Osteoblast (primary cell): ENCODE measurements around the gene SUGCT. TPM values are rescaled to one million over a fixed set of nuclear protein-coding genes. Genes with fewer than 3 reads are reported as not detected.

Source experiments
- DNase-seq: peaks from one replicate; pipeline ENCODE4 v3.0.0; 2011; ENCODE audit warnings: low spot score, mixed read lengths; ENCODE audit not compliant: insufficient read length; ENCODE audit errors: missing footprints
- H2AFZ ChIP-seq: 2 replicates; pipeline ENCODE4 v1.6.0; 2011; ENCODE audit warnings: mild to moderate bottlenecking, low read length
- H3K27ac ChIP-seq: 2 replicates; pipeline ENCODE4 v1.5.1; 2011; ENCODE audit warnings: mild to moderate bottlenecking, low read depth, low read length, moderate library complexity
- H3K27me3 ChIP-seq: 2 replicates; pipeline ENCODE4 v1.6.0; 2012; ENCODE audit warnings: mild to moderate bottlenecking, control low read depth, inconsistent platforms, low read length, moderate library complexity; ENCODE audit not compliant: insufficient read depth
- H3K36me3 ChIP-seq: 2 replicates; pipeline ENCODE4 v1.5.1; 2011; ENCODE audit warnings: mild to moderate bottlenecking, low read length, control low read depth, moderate library complexity; ENCODE audit not compliant: insufficient read depth
- H3K4me1 ChIP-seq: 2 replicates; pipeline ENCODE4 v1.5.1; 2011; ENCODE audit warnings: mild to moderate bottlenecking, low read length, control low read depth, moderate library complexity; ENCODE audit not compliant: insufficient read depth
- H3K4me2 ChIP-seq: 2 replicates; pipeline ENCODE4 v1.6.0; 2011; ENCODE audit warnings: mild to moderate bottlenecking, low read length; ENCODE audit not compliant: insufficient read depth
- H3K4me3 ChIP-seq: fragments of 200-600 bp; sonication (generic); 3 replicates; pipeline ENCODE4 v1.5.1; 2012; ENCODE audit warnings: mild to moderate bottlenecking, low read length, inconsistent platforms; ENCODE audit not compliant: insufficient read depth
- H3K79me2 ChIP-seq: 2 replicates; pipeline ENCODE4 v1.6.0; 2012; ENCODE audit warnings: mild to moderate bottlenecking, low read length, control low read depth, inconsistent platforms; ENCODE audit not compliant: insufficient read depth
- H3K9me3 ChIP-seq: 2 replicates; pipeline ENCODE4 v1.5.1; 2011; ENCODE audit warnings: low read depth, low read length, control low read depth
- H4K20me1 ChIP-seq: 2 replicates; pipeline ENCODE4 v1.6.0; 2012; ENCODE audit warnings: mild to moderate bottlenecking, low read length, control low read depth; ENCODE audit not compliant: insufficient read depth
- total RNA-seq: library from RNA; depleted of rRNA; stranded (reverse); fragments of >200 nt; gene quantifications from 2 replicates; pipeline ENCODE4 v1.2.3, GENCODE V29; 2012
- TF ChIP-seq, protein P1 (sequence below): IDR thresholded peaks from 2 replicates; pipeline ENCODE4 v1.5.1; 2011; ENCODE audit warnings: mild to moderate bottlenecking, low read depth, low read length, moderate library complexity; ENCODE audit errors: extremely low read depth

Gene SUGCT
- total RNA-seq, 1 donor = 21.7 TPM

DNA sequence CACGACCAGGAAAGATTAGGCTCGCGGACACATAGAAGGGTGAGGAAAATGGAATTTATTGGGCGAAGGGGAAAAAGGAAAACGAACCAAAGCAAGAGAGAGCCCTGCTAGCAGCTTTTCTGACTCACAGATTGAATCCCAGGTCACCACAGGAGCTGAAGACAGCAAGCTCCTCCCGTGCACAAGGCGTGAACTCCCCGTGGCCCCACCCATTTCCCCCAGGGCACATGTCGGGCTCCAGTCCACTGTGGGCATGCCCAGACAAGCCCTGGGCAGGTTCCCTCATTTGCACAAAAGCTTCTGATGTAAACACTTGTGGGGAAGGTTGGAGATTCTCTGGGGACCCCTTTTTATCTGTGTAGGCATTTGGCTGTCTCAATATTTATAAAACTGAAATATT lies 582.4 kb downstream of the SUGCT start:
- DNase-seq = peak; percentile 10
- peak overlapping the region; percentile 64 for H3K27ac ChIP-seq
- no peaks in the 10 kb centered on the region for H3K36me3 ChIP-seq
- no peaks in the 10 kb centered on the region for H3K9me3 ChIP-seq
- H3K4me3 ChIP-seq = peak overlapping the region; percentile 22
- H4K20me1 ChIP-seq = no peaks in the 10 kb centered on the region
- peak overlapping the region; percentile 73 for H3K4me2 ChIP-seq
- no peaks in the 10 kb centered on the region for H3K79me2 ChIP-seq
- H3K27me3 ChIP-seq = no peaks in the 10 kb centered on the region
- H2AFZ ChIP-seq = peak overlapping the region; percentile 27
- peaks cover 47% of the 10 kb centered on the region for H3K4me1 ChIP-seq
- TF ChIP-seq, protein P1, sequence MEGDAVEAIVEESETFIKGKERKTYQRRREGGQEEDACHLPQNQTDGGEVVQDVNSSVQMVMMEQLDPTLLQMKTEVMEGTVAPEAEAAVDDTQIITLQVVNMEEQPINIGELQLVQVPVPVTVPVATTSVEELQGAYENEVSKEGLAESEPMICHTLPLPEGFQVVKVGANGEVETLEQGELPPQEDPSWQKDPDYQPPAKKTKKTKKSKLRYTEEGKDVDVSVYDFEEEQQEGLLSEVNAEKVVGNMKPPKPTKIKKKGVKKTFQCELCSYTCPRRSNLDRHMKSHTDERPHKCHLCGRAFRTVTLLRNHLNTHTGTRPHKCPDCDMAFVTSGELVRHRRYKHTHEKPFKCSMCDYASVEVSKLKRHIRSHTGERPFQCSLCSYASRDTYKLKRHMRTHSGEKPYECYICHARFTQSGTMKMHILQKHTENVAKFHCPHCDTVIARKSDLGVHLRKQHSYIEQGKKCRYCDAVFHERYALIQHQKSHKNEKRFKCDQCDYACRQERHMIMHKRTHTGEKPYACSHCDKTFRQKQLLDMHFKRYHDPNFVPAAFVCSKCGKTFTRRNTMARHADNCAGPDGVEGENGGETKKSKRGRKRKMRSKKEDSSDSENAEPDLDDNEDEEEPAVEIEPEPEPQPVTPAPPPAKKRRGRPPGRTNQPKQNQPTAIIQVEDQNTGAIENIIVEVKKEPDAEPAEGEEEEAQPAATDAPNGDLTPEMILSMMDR = no peak

DNA sequence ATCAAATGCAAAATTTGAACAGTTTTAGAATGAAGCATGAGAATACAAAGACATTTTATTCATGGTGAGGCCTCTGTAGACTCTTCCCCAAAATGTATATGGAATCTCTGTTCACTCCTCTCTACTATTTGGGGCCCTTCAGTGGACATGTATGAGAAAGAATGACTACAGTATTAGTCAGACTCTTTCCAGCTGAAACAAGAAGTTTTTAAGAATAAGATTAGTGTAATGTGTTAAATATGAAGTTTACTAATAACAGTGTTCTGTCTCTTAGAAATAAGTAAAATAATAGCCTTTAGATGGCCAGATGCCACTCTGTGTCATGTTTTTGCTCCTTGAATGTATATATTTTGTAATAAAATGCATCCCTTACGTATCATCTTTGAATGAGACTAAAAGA lies 585.6 kb downstream of the SUGCT start:
- Histone ChIP-seq H3K79me2 (no peaks in the 10 kb centered on the region), H3K4me3 (no peak overlapping the region), H3K27me3 (no peaks in the 10 kb centered on the region), H2AFZ (no peak overlapping the region), H3K4me2 (no peak overlapping the region), H3K4me1 (peaks cover 32% of the 10 kb centered on the region), H3K27ac (peak overlapping the region; percentile 34), H4K20me1 (no peaks in the 10 kb centered on the region), H3K36me3 (no peaks in the 10 kb centered on the region), H3K9me3 (no peaks in the 10 kb centered on the region)
- no peak for DNase-seq
- TF ChIP-seq, protein P1 = no peak

DNA sequence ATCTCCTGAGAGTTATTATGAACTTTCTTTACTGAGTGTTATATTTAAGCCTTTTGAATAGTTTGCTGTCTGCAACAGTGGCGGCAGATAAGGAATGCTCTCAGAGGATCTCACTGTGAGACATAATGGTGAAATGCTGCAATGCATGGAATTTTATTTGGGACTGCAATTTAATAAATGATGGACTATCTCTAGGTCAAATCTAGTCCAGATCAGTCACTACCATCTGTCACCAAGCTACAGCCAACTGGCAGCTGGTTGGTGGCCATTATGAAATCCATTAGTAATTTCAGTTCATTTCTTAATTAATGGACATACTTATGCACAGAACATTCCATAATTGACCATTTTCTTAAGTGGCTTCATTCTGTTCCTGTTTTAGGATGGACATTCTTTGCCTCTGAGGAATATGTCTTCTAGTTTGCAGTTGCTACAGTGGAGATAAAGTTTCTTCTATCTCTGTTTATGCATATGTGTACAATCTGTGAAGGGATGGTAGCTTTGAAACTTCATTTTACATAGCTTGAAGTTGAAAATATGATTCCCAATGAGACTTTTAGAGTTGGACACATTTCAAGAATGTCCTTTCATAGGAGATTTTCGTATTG lies 586.6 kb downstream of the SUGCT start:
- TF ChIP-seq, protein P1 = no peak
- no peaks in the 10 kb centered on the region for H4K20me1 ChIP-seq
- no peaks in the 10 kb centered on the region for H3K9me3 ChIP-seq
- H3K4me3 ChIP-seq = no peak overlapping the region
- no peak overlapping the region for H3K4me2 ChIP-seq
- H3K79me2 ChIP-seq = no peaks in the 10 kb centered on the region
- no peak overlapping the region for H2AFZ ChIP-seq
- no peak for DNase-seq
- H3K27ac ChIP-seq = peak overlapping the region; percentile 34
- H3K4me1 ChIP-seq = peaks cover 22% of the 10 kb centered on the region
- no peaks in the 10 kb centered on the region for H3K27me3 ChIP-seq
- H3K36me3 ChIP-seq = no peaks in the 10 kb centered on the region

DNA sequence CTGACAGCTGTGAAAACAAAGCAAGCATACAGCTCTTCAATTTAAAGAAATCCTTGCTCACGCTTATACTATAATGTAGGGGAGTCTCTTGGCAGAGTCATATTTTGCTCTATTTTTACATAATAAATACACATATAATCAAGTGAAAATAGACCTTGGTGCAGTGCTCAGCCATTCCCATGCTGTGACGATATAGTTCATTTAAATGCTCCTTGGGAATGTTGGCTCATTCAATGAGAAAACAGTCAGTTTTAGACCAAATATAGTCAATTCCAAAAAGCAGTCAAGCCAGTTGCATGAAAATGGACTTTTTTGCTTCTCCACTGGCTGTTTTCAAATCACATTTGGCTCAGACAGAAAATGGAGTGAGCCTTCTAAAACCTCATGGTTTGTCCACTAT lies 587.4 kb downstream of the SUGCT start:
- Histone ChIP-seq H3K79me2 (no peaks in the 10 kb centered on the region), H3K4me2 (no peak overlapping the region), H3K27ac (no peak overlapping the region), H3K4me3 (no peak overlapping the region), H2AFZ (no peak overlapping the region), H3K4me1 (peaks cover 15% of the 10 kb centered on the region), H3K27me3 (no peaks in the 10 kb centered on the region), H3K9me3 (no peaks in the 10 kb centered on the region), H3K36me3 (no peaks in the 10 kb centered on the region), H4K20me1 (no peaks in the 10 kb centered on the region)
- no peak for DNase-seq
- TF ChIP-seq, protein P1 = no peak
